Mucosa of rectum (tissue), 2 donors: ENCODE data around the gene PFKFB3.
A peak's percentile ranks its signal among the peaks of the same experiment; 100 is the strongest.
"Not testable (repeated sequence)": the region's sequence is repeated elsewhere in the genome, so short reads cannot be mapped to it uniquely, and the experiment has no call there.

Experiments used
- H3K27ac ChIP-seq, 2 donors: one replicate each; pipeline ENCODE4 v1.7.0; 2013; ENCODE audit warnings: inconsistent platforms in 2 of 2, low read depth in 2 of 2, low read length in 2 of 2
- H3K27me3 ChIP-seq, 2 donors: one replicate each; pipeline ENCODE4 v1.7.0; 2013; ENCODE audit warnings: low read length in 2 of 2; ENCODE audit not compliant: control insufficient read depth in 2 of 2, insufficient read depth in 2 of 2
- H3K36me3 ChIP-seq, 2 donors: one replicate each; pipeline ENCODE4 v1.7.0; 2013; ENCODE audit warnings: low read length in 2 of 2; ENCODE audit not compliant: control insufficient read depth in 2 of 2, insufficient read depth in 2 of 2
- H3K4me1 ChIP-seq, 2 donors: one replicate each; pipeline ENCODE4 v1.7.0; 2013; ENCODE audit warnings: low read length in 2 of 2, mild to moderate bottlenecking in 1 of 2; ENCODE audit not compliant: control insufficient read depth in 2 of 2, insufficient read depth in 2 of 2
- H3K4me3 ChIP-seq, 2 donors: one replicate each; pipeline ENCODE4 v1.7.0; 2013; ENCODE audit warnings: low read length in 2 of 2
- H3K9ac ChIP-seq, 2 donors: one replicate each; pipeline ENCODE4 v1.7.0; 2013; ENCODE audit warnings: low read length in 2 of 2, low read depth in 1 of 2, mild to moderate bottlenecking in 1 of 2
- H3K9me3 ChIP-seq, 2 donors: one replicate each; pipeline ENCODE4 v1.7.0; 2013; ENCODE audit warnings: low read length in 2 of 2; ENCODE audit not compliant: control insufficient read depth in 2 of 2
- donor health status: healthy.
- donor health status: Normal muscosa, but diverticular disease.

PFKFB3 gene

DNA sequence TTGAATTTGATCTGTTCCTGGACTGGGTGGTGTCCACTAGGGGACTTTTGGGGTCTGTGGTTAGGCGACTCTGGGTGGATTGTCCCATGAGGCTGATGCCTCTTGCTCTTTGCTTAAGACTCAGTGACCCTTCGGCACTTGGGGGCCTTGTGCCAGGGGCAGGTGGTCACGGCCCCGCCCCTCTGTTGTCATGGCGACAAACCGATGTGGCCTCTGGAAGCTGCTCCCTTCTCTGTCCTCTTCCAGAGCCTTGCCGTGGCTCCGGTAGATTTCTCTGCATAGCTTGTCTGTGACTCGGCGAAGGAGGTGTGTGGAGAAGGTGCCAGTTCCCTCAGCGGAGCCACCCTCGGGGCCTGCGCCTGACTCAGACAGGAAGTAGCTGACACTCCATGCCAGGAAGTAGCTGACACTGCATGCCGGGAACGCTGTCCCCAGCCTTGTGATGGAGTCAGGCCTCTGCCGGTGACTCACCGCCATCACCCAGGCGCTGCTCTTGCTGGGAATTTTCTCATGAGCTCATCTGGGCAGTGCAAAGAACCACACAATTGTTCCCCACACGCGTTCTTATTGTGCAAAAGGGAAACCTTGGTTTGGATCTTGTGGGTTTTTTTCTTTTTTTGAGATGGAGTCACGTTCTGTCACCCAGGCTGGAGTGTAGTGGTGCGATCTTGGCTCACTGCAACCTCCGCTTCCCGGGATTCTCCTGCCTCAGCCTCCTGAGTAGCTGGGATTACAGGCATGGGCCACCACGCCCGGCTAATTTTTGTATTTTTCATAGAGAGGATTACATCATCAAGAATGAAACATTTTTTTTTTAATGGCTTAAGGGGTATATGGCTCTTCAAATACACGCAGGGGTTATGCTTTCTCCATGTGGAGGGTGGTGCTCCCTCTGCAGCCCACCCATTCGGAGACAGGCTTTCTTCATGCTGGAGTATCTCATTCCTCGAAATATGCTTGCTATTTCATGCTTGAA is 72.6 kb downstream of the PFKFB3 start:
- Histone ChIP-seq H3K9me3 (no peaks in the 10 kb centered on the region), H3K27ac (peak overlapping the region; percentile 46 to 70), H3K4me1 (peaks cover 3 to 17% of the 10 kb centered on the region in 2 donors), H3K4me3 (peak overlapping the region; percentile 13 to 59), H3K36me3 (no peaks in the 10 kb centered on the region), H3K9ac (peak overlapping the region in 1 of 2 donors; percentile 41), H3K27me3 (no peaks in the 10 kb centered on the region)

DNA sequence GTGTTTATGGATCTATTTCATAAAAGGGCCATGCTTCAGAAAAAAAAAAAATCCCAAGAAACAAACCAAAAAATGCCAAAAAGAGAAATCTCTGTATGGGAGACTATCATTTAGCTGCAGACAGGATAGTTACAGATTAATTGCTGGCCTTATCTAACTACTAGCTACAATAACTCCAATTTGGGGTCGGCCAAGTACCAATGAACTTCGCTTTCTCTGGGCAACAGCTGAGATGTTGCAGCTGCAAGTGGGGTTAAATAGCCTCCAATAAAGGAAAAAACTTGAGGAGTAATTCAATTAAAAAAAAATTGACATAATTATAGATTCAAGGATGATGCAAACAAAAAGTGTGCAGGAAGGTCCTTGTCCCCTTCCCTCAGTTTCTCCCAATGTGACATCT is 73.6 kb downstream of the PFKFB3 start:
- Histone ChIP-seq H3K27me3 (no peaks in the 10 kb centered on the region), H3K4me1 (peaks cover 3 to 13% of the 10 kb centered on the region in 2 donors), H3K27ac (no peak overlapping the region), H3K9me3 (no peaks in the 10 kb centered on the region), H3K4me3 (no peak overlapping the region), H3K36me3 (no peaks in the 10 kb centered on the region), H3K9ac (no peak overlapping the region)

DNA sequence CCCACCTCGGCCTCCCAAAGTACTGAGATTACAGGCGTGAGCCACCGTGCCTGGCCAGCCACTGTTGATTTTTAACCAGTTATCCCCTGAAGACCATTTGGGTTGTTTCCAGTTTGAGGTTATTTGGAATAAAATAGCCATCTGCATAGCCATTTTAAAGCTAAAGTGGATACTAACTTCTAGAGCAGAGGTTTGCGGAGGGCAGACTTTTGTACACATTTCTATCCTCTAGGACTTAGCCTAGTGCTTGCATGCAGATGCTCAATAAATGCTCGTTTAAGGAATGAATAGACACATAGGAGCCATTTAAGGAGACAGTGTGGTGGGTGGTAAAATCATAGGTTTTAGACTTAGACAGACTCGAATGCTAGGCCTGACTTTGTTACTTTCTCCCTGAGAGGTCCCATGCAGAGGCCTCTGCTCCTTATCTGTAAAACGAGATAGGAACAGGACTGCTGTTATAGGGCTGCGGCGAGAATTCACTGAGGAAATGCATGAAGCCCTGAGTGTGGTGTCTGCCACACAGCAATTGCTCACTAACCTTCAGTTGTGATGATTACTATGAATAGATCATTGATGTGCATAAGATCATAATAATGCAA is 75.9 kb downstream of the PFKFB3 start:
- no peak overlapping the region for H3K9ac ChIP-seq
- no peak overlapping the region for H3K27ac ChIP-seq
- no peaks in the 10 kb centered on the region for H3K36me3 ChIP-seq
- H3K27me3 ChIP-seq, result no peaks in the 10 kb centered on the region
- H3K9me3 ChIP-seq, result no peaks in the 10 kb centered on the region
- H3K4me3 ChIP-seq, result no peak overlapping the region
- peaks cover 0 to 6% of the 10 kb centered on the region in 2 donors for H3K4me1 ChIP-seq

DNA sequence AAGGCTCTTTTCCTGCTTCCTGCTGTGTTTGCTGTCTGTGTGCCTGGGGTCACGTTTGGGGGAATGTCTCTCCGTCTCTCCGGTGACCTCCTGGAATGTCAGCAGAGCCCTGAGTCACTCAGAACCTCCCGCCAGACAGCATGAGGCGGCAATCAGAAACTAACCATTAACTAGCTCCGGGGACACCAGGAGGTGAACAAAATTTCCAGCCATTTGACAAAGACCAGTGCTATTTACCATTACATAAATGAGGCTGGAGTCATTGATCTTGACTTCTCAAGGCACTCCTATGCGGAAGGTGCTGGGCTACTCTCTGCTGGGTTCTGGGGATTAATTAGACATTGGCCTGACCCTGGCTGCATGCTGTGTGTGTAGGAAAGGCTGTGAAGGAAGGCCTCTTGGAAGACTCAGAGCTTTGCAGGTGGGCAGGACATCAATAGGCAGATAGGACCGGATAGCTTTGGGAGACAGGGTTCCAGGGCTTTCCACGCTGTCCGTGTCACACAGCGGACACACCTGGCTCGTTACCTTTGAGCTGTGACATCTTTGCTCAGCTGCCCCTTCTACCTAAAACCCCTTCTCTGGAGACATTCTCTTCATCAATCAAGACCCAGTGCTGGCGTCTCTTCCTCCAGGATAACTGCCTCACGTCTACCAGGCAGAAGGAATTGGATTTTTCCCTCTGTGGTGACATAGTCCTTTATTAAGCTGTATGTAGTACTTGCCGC is 77.0 kb downstream of the PFKFB3 start:
- H3K36me3 ChIP-seq, result no peaks in the 10 kb centered on the region
- H3K9me3 ChIP-seq, result no peaks in the 10 kb centered on the region
- no peak overlapping the region for H3K27ac ChIP-seq

DNA sequence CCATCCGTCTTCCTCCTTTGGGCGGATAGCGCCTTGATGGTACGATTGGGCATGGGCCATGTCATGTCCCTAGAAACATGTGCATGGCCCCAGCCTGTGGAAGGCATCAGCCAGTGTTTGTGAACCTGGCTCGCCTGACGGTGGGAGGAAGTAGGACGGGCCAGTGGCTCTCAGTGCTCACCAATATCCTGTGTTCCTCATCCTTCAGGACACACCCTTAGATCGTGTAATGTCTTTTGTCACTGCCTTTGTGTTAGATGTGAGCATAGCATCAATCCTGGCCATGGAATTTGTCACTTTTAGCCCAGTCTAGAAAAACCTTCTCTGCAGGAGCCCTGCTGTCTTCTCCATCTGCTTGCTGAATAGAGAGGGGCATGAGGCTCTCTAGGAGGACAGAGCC is 77.6 kb downstream of the PFKFB3 start:
- no peak overlapping the region for H3K27ac ChIP-seq
- H3K9me3 ChIP-seq, result no peaks in the 10 kb centered on the region
- peaks cover 0 to 6% of the 10 kb centered on the region in 2 donors for H3K4me1 ChIP-seq
- H3K9ac ChIP-seq, result no peak overlapping the region
- no peaks in the 10 kb centered on the region for H3K36me3 ChIP-seq
- H3K4me3 ChIP-seq, result no peak overlapping the region
- no peaks in the 10 kb centered on the region for H3K27me3 ChIP-seq

More for the DNA sequence above, 77.0 kb downstream of the PFKFB3 start:
- no peak overlapping the region for H3K4me3 ChIP-seq
- no peaks in the 10 kb centered on the region for H3K27me3 ChIP-seq
- peaks cover 0 to 6% of the 10 kb centered on the region in 2 donors for H3K4me1 ChIP-seq
- H3K9ac ChIP-seq, result no peak overlapping the region

DNA sequence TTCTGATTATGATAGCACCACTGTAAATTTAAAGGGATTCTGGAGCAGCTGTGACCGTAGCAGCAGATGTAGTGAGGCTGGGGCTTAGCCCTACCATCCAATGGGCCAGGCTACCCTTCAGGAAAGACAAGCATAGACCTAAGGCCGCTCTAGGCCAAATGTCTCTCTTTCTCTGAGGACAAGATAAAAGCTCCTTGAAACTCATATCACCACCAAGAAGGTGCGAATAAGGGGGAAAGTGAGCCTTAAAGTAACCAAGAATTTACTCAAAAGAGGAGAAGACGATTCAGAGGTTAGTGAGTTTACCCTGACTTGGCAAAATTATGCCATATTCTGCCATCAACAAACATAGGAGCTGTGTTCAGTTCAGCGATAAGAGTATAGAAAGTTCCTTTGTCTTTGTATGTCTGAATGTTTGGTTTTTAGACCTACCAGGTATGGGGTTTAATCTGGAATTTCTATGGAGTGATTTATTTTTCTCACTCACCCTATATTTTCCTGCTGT is 79.8 kb downstream of the PFKFB3 start:
- H3K27me3 ChIP-seq, result no peaks in the 10 kb centered on the region
- no peaks in the 10 kb centered on the region for H3K36me3 ChIP-seq
- no peaks in the 10 kb centered on the region for H3K9me3 ChIP-seq
- H3K27ac ChIP-seq, result no peak overlapping the region
- no peak overlapping the region for H3K4me3 ChIP-seq
- H3K9ac ChIP-seq, result no peak overlapping the region
- H3K4me1 ChIP-seq, result peaks cover 0 to 6% of the 10 kb centered on the region in 2 donors

DNA sequence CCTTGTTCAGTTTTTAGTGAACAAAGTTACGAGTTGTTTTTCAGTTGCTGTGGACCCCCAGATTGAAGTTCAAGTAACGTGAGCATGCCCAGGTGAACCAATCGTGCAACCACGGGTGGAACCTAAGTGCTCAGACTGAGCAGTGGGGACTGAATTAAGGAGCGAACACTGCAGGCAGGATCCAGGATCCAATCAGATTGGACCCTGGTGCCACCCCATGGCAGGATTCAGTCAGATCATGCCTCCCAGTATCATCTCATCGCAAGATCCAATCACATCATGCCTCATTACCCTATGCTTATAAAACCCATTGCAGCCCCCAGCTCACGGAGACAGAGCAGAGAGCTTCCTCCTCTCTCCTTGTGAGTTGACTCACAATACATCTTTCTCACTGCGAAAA is 80.9 kb downstream of the PFKFB3 start:
- Histone ChIP-seq H3K27ac (no peak overlapping the region), H3K9me3 (no peaks in the 10 kb centered on the region), H3K27me3 (no peaks in the 10 kb centered on the region), H3K4me3 (no peak overlapping the region), H3K36me3 (no peaks in the 10 kb centered on the region), H3K4me1 (peaks cover 0 to 6% of the 10 kb centered on the region in 2 donors), H3K9ac (no peak overlapping the region)

DNA sequence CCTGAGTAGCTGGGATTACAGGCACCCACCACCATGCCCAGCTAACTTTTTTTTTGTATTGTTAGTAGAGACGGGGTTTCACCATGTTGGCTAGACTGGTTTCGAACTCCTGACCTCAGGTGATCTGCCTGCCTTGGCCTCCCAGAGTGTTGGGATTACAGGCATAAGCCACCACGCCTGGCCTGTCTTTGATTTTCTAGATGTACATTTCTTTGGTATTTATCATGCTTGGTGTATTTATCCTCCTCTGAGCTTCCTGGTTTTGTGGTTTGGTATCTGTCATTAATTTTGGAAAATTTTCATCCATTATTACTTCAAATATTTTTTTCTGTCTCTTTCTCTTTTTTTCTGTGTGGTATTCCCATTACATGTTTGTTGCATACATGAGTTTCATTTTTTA is 87.9 kb downstream of the PFKFB3 start:
- not testable (repeated sequence) for H3K36me3 ChIP-seq, H3K9ac ChIP-seq, H3K27ac ChIP-seq, H3K4me1 ChIP-seq, H3K4me3 ChIP-seq, H3K27me3 ChIP-seq, H3K9me3 ChIP-seq

DNA sequence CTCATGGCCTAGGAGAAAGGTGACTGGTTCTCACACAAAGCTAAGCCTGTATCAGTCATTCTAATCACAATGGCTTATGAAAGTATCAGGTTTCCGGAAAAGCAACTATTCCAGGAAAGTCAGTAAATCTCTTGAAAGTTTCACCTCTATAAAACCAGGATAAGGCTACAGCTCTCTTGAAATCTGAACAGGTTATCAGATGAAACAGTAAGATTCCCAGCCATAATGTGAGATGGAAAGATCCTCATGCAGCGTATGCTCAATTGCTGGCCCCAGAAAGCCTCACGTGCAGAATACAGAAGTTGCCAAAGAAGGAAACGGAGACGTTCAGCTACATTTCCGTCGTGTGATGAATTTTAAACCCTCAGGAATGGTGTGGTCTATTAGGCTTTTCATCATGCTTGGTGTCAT is 90.0 kb downstream of the PFKFB3 start:
- no peaks in the 10 kb centered on the region for H3K9me3 ChIP-seq
- H3K27me3 ChIP-seq, result no peaks in the 10 kb centered on the region
- no peak overlapping the region for H3K27ac ChIP-seq
- no peak overlapping the region for H3K4me3 ChIP-seq
- H3K4me1 ChIP-seq, result peaks cover 9 to 10% of the 10 kb centered on the region in 2 donors
- no peak overlapping the region for H3K9ac ChIP-seq
- no peaks in the 10 kb centered on the region for H3K36me3 ChIP-seq

DNA sequence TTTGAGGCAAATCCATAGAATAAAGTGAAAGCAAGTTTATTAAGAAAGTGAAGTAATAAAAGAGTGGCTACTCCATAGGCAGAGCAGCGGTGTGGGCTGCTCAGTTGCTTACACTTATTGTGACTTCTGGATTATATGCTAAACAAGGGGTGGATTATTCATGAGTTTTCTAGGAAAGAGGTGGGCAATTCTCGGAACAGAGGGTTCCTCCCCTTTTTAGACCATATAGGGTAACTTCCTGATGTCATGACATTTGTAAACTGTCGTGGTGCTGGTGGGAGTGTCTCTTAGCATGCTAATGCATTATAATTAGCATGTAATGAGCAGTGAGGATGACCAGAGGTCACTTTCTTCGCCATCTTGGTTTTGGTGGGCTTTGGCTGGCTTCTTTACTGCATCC is 93.7 kb downstream of the PFKFB3 start:
- not testable (repeated sequence) for H3K27me3 ChIP-seq, H3K27ac ChIP-seq, H3K36me3 ChIP-seq, H3K9me3 ChIP-seq, H3K9ac ChIP-seq, H3K4me3 ChIP-seq
- H3K4me1 ChIP-seq, result peaks cover 12 to 17% of the 10 kb centered on the region in 2 donors
